ENCODE data around the gene WNT5B.

GRCh38 chr12:1630133-1630826, 1.2 kb downstream of the WNT5B start:
- TF ChIP-seq CTCF (IDR thresholded peaks at IDR 0.05; ENCODE audit: insufficient read depth, low read length, poor library complexity, severe bottlenecking) = no peak
- TF ChIP-seq EZH2phosphoT487 (conservative IDR thresholded peaks at IDR 0.05; ENCODE audit: low read length) = no peak
